NCI-H1105 treated with DMSO at 0.1 percent for 48 hours (cell line): ENCODE data around the gene VSIG8.
"Not testable (repeated sequence)": the region's sequence is repeated elsewhere in the genome, so short reads cannot be mapped to it uniquely, and the experiment has no call there.

Source experiments
- DNase-seq: peaks from one replicate; lab custom pipeline; 2025; lab: John Stamatoyannopoulos, UW

The VSIG8 gene, protein sequence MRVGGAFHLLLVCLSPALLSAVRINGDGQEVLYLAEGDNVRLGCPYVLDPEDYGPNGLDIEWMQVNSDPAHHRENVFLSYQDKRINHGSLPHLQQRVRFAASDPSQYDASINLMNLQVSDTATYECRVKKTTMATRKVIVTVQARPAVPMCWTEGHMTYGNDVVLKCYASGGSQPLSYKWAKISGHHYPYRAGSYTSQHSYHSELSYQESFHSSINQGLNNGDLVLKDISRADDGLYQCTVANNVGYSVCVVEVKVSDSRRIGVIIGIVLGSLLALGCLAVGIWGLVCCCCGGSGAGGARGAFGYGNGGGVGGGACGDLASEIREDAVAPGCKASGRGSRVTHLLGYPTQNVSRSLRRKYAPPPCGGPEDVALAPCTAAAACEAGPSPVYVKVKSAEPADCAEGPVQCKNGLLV

GRCh38 chr1:159862557-159862956, at the start of gene VSIG8:
Gene VSIG8 (minus strand): TSS chr1:159862657. CDS start chr1:159862521, 136 bp downstream.
- no peak for DNase-seq

- DNase-seq: no peak
These were observed 49.0 kb upstream of the VSIG8 start for GRCh38 chr1:159911326-159912070.

GRCh38 chr1:159908031-159908940, 45.8 kb upstream of the VSIG8 start:
- no peak for DNase-seq

DNA sequence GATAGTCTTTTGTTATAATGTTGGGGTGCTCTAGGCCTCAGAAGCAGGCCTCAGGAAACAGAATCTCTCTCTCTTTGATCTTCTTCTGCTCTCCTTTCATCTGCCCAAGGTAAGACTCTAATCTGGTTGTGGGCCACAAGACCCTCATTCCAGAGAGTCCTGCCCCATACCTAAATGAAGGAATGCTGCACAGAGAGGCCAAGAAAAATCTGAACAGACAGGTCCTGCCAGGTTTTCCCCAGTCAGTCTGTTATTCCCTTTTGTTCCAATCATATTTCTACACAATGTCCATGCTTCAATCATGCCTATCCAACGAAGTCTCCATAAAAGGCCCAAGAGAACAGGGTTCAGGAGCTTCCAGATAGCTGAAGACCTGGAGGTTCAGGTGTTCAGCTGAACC, 44.5 kb upstream of the VSIG8 start:
- DNase-seq: no peak

DNA sequence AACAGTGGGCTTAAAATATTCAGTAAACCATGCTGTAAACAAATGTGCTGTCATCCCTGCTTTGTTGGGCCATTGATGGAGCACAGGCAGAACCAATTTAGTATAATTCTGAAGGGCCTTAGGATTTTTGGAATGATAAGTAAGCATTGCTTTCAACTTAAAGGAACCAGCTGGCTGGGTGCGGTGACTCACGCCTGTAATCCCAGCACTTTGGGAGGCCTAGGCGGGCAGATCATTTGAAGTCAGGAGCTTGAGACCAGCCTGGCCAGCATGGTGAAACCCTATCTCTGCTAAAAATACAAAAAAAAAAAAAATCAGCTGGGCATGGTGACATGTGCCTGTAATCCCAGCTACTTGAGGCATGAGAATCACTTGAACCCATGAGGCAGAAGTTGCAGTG, 41.6 kb upstream of the VSIG8 start:
- DNase-seq: not testable (repeated sequence)

GRCh38 chr1:159902541-159902940, 40.1 kb upstream of the VSIG8 start:
- no peak for DNase-seq

GRCh38 chr1:159900755-159901360, 38.4 kb upstream of the VSIG8 start:
- DNase-seq: no peak

DNA sequence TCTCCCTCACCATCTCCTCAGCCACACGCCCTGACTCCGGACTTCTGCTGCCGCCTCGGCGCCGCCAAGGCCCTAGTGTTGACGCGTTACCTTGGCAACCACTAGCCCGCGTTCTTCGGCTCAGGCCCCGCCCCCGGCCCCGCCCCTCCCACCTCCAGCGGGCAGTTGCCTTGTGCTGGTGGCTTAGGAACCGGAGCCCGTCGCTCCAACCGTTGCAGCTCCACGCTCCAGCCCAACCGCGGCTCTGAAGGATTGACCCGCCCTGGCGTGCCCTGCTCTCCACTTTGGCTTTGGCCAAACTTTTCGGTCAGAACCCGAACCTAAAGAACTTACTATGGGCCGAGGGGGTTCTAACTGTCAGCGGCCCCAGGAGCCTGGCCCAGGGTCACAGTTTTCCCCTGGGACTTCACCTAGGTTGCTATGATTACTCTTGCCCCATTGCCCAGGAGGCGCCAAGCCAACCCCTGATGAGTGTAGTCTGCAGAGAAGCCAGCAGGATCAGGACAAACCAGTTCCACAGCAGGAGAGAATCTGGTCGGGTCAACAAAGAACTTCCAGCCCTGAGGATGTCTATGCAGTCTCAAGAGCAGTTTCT, 37.7 kb upstream of the VSIG8 start, which contains the start of gene CFAP45:
Gene CFAP45 (minus strand): TSS at position 80 of the 595 bp plus-strand sequence. CDS start 67 bp downstream, at position 13.
- peak; percentile 86 for DNase-seq

DNA sequence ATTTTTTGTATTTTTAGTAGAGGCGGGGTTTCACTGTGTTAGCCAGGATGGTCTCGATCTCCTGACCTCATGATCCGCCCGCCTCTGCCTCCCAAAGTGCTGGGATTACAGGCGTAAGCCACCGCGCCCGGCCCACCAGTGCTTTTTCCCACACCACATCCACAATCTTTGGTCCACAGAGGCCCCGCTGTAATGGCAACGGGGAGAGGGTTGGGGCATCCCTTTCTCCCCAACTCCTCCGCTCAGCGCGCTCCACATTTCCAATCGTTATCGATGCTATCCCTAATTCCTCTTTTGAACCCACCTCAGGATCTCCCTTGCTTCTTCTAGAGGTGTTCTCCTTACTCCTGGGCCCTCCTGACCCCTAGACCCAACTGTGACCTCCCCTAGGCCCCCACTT, 37.2 kb upstream of the VSIG8 start:
- DNase-seq: not testable (repeated sequence)

- DNase-seq: no peak
These were observed 36.1 kb upstream of the VSIG8 start for GRCh38 chr1:159898527-159898926.

GRCh38 chr1:159897962-159898361, 35.5 kb upstream of the VSIG8 start:
- no peak for DNase-seq

DNA sequence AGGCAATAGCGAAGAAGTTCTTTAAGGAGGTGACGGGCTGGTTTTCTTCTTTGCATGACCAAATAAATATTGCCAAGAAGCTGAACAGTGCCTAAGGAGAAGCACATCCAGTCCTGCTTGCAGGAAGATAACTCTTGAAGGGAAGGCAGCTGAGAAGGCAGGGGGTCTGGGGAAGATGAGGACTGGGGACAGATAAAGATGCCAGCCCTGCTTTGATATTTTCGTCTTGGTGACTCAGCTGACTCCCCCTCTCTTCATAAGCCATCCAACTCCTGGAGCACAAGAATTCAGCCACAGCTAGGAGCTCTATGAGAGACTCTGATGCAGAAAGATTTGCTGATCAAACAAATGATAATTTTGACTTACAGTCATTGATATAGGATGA, 34.1 kb upstream of the VSIG8 start:
- DNase-seq: no peak

DNA sequence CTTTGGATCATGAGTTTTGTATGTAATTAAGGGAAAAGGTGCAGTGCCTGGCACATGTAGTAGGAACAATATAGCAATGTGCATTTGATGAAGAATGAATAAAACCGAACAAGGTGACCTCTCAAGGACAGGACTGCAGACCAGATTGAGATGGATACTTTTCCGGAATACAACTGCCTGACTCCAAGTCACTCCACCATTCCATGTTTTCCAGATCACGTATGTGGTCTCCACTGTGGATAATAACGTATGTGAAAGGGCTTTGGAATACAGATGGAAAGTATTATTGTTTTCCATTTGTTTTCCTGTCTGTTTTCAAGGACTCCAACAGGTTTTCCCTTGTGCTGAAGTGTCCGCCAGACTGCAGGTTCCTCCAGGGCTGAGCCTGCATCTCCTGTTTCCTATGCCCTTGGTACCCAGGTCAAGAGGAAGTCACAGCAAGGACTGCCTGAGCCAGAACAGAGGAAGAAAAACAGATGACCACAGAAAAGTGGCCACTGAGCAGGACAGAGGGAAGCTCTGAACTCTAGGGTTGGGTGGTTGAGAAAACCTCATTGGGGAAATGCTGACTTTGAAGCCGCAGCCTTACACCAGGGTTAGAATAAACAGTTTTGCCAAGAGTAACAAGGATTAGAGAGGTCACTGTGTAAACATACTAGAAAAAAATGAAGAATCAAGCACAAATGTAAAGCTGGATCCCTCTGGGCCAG, 33.5 kb upstream of the VSIG8 start:
- DNase-seq: peak; percentile 44

DNA sequence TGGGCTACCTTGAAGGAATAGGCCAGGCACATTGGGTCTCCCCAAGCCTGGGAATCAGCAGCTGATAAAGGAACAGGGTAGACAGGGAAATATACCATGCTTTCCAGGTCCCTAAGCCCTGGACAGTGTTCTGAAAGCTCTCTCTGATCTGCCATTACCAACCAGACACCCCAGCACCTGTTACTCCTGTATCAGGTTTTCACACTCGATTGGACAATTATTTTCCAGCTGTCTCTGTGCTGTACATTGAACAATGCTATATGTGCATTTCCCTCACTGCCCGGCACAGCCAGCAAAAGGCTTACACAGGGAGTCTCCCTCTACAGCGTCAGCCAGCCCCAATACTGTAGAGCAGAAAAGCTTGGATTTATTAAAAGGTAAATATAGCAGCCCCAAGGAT, 32.8 kb upstream of the VSIG8 start:
- DNase-seq: peak; percentile 52

- DNase-seq: no peak
These were observed 30.5 kb upstream of the VSIG8 start for GRCh38 chr1:159892944-159893343.

DNA sequence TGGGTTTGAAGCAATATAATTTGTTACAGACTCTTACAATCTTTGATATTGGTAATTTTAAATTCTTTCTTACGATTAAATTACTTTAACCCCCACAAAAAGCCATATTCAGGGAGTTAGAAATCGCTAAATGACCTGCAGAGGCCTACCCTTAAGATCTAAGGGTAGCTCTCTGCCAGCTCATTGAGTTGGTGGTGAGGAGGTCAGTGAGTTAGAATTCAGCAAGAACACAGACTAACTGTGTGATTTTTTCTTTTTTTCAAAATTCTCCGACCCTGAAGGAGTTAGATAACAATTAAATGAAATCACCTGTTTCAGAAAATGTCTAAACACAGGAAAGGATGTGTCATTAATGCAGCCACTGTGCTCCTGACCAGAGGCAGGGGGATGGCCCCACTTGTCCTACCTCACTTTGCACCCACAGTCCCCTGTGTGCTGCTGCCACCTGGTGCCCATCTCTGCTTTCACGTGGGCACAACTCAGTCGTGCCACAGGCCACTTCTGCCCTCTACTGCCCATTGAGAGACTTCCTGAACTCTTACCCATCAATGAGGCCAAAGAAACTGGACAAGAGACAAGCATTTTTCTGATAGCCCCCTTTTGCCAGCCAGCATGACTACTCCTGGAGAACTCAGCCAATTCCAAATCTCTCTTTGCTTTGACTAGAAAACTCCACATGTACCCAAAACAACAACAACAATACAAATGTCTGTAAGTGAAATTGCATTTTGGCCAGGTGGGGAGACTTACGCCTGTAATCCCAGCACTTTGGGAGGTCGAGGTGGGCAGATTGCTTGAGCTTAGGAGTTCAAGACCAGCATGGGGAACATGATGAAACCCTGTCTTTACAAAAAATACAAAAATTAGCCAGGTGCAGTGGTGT, 29.1 kb upstream of the VSIG8 start:
- DNase-seq: peak; percentile 87

DNA sequence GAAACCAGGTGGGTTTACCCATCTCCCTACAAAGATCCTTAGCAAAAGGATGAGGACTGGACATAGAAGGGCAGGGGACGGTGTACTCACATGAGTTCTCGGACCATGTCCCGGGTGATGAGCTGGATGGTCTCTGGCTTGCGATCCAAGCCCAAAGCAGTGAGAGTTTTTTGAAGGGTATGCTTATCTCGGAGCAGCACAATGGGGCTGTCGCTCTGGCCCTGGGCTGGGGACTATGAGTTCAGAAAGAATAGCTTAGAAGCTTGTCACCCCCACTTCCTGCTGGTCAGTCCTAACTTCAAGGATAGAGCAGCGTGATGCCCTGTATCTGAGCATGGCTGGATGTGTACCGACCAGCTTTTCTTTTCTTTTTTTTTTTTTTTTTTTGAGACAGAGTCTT, 27.9 kb upstream of the VSIG8 start:
- no peak for DNase-seq

- no peak for DNase-seq
These were observed 27.4 kb upstream of the VSIG8 start for GRCh38 chr1:159889821-159890252.

- DNase-seq: no peak
These were observed 26.7 kb upstream of the VSIG8 start for GRCh38 chr1:159889202-159889601.

DNA sequence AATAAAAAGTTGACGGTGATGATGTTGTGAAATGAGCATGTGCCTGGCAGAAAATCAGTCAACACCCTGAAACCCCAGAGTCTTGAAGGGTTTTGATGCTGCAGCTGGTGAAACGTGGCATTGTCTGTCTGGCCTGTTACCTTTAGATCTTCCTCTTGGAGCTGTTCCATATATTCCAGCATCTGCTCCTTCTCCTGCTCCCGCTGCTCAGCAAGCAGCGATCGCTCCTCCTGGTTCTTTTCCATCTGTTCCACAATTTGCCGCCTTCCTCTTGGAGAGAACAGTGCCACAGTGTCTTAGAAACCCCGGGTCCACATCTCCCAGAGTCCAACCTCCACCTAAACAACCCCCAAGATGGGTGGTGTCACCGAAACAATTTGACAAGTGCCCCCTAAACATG, 21.8 kb upstream of the VSIG8 start:
- DNase-seq: no peak
